Measurements from ENCODE around the gene MLLT3. TPM values are rescaled to one million over a fixed set of nuclear protein-coding genes. Genes with fewer than 3 reads are reported as not detected.

Gene MLLT3
- total RNA-seq, 1 experiment from 2014 or later: 24.4 TPM

DNA sequence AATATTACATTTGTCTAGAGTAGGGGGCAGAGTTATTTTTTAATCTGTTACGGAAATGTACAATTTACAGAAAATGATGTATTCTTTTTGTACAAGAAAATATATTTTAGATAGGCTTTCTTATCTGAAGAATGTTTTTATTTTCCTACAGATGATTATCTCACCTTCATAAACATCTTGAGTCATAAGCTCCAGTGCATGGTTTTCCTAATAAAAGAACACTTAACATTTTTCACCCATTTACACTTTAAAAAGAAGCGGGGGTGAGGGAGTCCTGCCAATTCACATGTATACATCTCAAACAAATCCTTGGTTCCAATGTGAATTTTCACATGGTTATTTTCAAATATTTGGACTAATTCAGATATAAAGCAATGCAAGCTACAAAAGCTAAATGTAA is 85.0 kb downstream of the MLLT3 start:
- TF ChIP-seq, protein P1, sequence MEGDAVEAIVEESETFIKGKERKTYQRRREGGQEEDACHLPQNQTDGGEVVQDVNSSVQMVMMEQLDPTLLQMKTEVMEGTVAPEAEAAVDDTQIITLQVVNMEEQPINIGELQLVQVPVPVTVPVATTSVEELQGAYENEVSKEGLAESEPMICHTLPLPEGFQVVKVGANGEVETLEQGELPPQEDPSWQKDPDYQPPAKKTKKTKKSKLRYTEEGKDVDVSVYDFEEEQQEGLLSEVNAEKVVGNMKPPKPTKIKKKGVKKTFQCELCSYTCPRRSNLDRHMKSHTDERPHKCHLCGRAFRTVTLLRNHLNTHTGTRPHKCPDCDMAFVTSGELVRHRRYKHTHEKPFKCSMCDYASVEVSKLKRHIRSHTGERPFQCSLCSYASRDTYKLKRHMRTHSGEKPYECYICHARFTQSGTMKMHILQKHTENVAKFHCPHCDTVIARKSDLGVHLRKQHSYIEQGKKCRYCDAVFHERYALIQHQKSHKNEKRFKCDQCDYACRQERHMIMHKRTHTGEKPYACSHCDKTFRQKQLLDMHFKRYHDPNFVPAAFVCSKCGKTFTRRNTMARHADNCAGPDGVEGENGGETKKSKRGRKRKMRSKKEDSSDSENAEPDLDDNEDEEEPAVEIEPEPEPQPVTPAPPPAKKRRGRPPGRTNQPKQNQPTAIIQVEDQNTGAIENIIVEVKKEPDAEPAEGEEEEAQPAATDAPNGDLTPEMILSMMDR (IDR thresholded peaks at IDR 0.05; ENCODE audit: insufficient read depth in 1 of 2, low read depth in 1 of 2, low read length in 1 of 2, severe bottlenecking in 1 of 2, unreplicated experiment in 1 of 2): no peak
- Mint-ChIP-seq H3K4me1 (ENCODE audit: low read depth, unreplicated experiment) (no peaks in the 10 kb centered on the region), H3K4me3 (ENCODE audit: unreplicated experiment) (no peak overlapping the region), H3K9me3 (ENCODE audit: unreplicated experiment) (peaks cover 21% of the 10 kb centered on the region), H3K27ac (ENCODE audit: unreplicated experiment) (no peak overlapping the region), H3K36me3 (ENCODE audit: insufficient read depth, unreplicated experiment) (peaks cover 14% of the 10 kb centered on the region), H3K27me3 (ENCODE audit: insufficient read depth, unreplicated experiment) (no peaks in the 10 kb centered on the region)
- CTCF ChIA-PET: interaction anchor here (0.6 kb wide), 1 partner anchor 747 kb away, joined by 3 read pairs; no protein-coding TSS in a partner anchor
- DNase-seq: no peak
- intact Hi-C loops (cut with micrococcal nuclease; ENCODE audit: unreplicated experiment): no loop called here
- H3K9me3 ChIP-seq: peaks cover 8% of the 10 kb centered on the region
- H3K4me3 ChIP-seq (ENCODE audit: low read depth, low read length): no peak overlapping the region
- no peaks in the 10 kb centered on the region for H3K27me3 ChIP-seq (replicated peaks; ENCODE audit: control insufficient read depth, insufficient read depth, low read length)
- H3K36me3 ChIP-seq (ENCODE audit: control insufficient read depth, insufficient read depth, low read length): no peaks in the 10 kb centered on the region
- POLR2A ChIA-PET: no interaction called here
- BruUV-seq (replicated peaks): no TSS peak
- no peaks in the 10 kb centered on the region for H3K4me1 ChIP-seq

DNA sequence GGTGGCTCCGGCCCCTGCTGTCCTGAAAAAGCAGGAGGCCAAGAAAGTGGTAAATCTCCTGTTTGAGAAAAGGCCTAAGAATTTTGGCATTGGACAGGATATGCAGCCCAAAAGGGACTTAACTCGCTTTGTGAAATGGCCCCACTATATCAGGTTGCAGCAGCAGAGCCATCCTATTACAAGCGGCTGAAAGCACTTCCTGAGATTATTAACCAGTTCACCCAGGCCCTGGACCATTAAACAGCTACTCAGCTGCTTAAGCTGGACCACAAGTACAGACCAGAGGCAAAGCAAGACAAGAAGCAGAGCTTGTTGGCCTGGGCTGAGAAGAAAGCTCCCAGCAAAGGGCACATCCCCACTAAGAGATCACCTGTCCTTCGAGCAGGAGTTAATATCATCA is 89.7 kb downstream of the MLLT3 start:
- Histone ChIP-seq H3K9me3 (no peaks in the 10 kb centered on the region), H3K4me3 (ENCODE audit: low read depth, low read length) (no peak overlapping the region), H3K4me1 (no peaks in the 10 kb centered on the region), H3K36me3 (ENCODE audit: control insufficient read depth, insufficient read depth, low read length) (no peaks in the 10 kb centered on the region), H3K27me3 (replicated peaks; ENCODE audit: control insufficient read depth, insufficient read depth, low read length) (no peaks in the 10 kb centered on the region)
- no peak overlapping the region for H3K4me3 Mint-ChIP-seq (ENCODE audit: unreplicated experiment)
- H3K36me3 Mint-ChIP-seq (ENCODE audit: insufficient read depth, unreplicated experiment): no peaks in the 10 kb centered on the region
- H3K4me1 Mint-ChIP-seq (ENCODE audit: low read depth, unreplicated experiment): no peaks in the 10 kb centered on the region
- no peak overlapping the region for H3K27ac Mint-ChIP-seq (ENCODE audit: unreplicated experiment)
- ChIA-PET POLR2A (no interaction called here), CTCF (no interaction called here)
- TF ChIP-seq, protein P1 (IDR thresholded peaks at IDR 0.05; ENCODE audit: insufficient read depth in 1 of 2, low read depth in 1 of 2, low read length in 1 of 2, severe bottlenecking in 1 of 2, unreplicated experiment in 1 of 2): no peak
- H3K27me3 Mint-ChIP-seq (ENCODE audit: insufficient read depth, unreplicated experiment): no peaks in the 10 kb centered on the region
- intact Hi-C loops (cut with micrococcal nuclease; ENCODE audit: unreplicated experiment): no loop called here
- no peaks in the 10 kb centered on the region for H3K9me3 Mint-ChIP-seq (ENCODE audit: unreplicated experiment)
- no TSS peak for BruUV-seq (replicated peaks)
- DNase-seq: no peak

DNA sequence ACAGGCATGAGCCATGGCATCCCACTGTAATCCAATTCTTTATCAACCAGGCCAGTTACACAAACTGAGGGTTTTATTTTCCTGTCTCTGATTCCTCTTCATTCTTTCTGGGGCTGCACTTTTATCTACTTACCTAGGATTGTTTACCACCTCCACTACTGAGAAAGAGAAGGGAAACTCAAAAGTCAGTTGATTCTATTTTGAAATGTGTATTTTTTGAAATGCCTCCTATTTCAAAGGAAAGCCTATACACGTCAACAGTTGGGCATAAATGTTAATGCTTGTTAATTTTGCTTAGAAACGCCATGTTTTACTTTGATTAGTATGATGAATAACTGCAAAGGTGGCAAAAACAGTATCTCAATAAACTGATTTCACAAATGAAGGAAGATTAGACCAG is 92.5 kb downstream of the MLLT3 start:
- no peak for DNase-seq
- H3K4me1 Mint-ChIP-seq (ENCODE audit: low read depth, unreplicated experiment): no peaks in the 10 kb centered on the region
- CTCF ChIA-PET: no interaction called here

More for the DNA sequence above, 92.5 kb downstream of the MLLT3 start:
- intact Hi-C loops (cut with micrococcal nuclease; ENCODE audit: unreplicated experiment): no loop called here
- H3K4me3 Mint-ChIP-seq (ENCODE audit: unreplicated experiment): no peak overlapping the region
- no peaks in the 10 kb centered on the region for H3K9me3 ChIP-seq
- H3K4me3 ChIP-seq (ENCODE audit: low read depth, low read length): no peak overlapping the region
- TF ChIP-seq, protein P1 (IDR thresholded peaks at IDR 0.05; ENCODE audit: insufficient read depth in 1 of 2, low read depth in 1 of 2, low read length in 1 of 2, severe bottlenecking in 1 of 2, unreplicated experiment in 1 of 2): no peak
- no TSS peak for BruUV-seq (replicated peaks)
- no peaks in the 10 kb centered on the region for H3K36me3 ChIP-seq (ENCODE audit: control insufficient read depth, insufficient read depth, low read length)
- no peaks in the 10 kb centered on the region for H3K27me3 Mint-ChIP-seq (ENCODE audit: insufficient read depth, unreplicated experiment)
- H3K27me3 ChIP-seq (replicated peaks; ENCODE audit: control insufficient read depth, insufficient read depth, low read length): no peaks in the 10 kb centered on the region
- H3K36me3 Mint-ChIP-seq (ENCODE audit: insufficient read depth, unreplicated experiment): no peaks in the 10 kb centered on the region
- H3K9me3 Mint-ChIP-seq (ENCODE audit: unreplicated experiment): no peaks in the 10 kb centered on the region
- H3K4me1 ChIP-seq: peaks cover 9% of the 10 kb centered on the region
- POLR2A ChIA-PET: no interaction called here
- H3K27ac Mint-ChIP-seq (ENCODE audit: unreplicated experiment): no peak overlapping the region

All from Caco-2 (cell line).